T1000 (cell line): ENCODE results near the gene ANKRD23.
"Not testable (repeated sequence)": the region's sequence is repeated elsewhere in the genome, so short reads cannot be mapped to it uniquely, and the experiment has no call there.

ENCODE experiments used
- DNase-seq: peaks from one replicate; lab custom pipeline; 2025; ENCODE audit warnings: mixed read lengths; lab: John Stamatoyannopoulos, UW

Gene ANKRD23

DNA sequence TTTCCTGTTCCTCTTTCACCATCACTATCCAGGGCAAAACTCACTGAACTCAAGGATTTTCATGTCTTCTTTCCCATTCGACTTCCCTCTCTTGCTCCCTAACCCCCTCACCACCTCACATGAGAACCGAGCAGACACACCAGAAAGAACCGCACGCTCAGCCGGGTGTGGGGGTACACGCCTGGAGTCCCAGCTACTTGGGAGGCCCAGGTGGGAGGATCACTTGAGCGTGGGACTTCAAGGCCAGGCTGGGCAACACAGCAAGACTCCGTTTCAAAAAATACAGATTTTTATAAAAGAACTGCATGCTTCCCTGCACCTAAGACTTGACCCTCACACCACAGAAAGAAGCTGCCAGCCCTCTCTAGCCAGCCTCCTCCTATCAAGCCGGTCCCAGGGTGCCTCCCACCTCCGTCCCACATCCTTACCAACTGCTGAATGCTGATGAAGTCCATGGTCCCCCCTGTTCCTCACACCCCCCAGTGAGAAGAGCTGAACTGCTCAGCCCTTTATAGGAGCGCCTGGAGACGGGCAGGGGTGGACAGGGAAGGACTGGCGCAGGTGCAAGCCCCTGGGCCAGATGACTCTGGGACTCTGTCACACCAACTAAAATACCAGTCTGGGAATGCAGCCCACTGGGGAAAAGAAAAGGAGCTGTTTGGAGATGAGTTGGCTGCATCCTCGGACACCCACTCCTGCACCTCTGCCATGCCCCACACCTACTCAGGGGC, at the start of gene ANKRD23:
TSS of gene ANKRD23 (minus strand) at position 484 of the 731 bp plus-strand sequence. CDS start at position 455, 29 bp downstream.
- DNase-seq: no peak

DNA sequence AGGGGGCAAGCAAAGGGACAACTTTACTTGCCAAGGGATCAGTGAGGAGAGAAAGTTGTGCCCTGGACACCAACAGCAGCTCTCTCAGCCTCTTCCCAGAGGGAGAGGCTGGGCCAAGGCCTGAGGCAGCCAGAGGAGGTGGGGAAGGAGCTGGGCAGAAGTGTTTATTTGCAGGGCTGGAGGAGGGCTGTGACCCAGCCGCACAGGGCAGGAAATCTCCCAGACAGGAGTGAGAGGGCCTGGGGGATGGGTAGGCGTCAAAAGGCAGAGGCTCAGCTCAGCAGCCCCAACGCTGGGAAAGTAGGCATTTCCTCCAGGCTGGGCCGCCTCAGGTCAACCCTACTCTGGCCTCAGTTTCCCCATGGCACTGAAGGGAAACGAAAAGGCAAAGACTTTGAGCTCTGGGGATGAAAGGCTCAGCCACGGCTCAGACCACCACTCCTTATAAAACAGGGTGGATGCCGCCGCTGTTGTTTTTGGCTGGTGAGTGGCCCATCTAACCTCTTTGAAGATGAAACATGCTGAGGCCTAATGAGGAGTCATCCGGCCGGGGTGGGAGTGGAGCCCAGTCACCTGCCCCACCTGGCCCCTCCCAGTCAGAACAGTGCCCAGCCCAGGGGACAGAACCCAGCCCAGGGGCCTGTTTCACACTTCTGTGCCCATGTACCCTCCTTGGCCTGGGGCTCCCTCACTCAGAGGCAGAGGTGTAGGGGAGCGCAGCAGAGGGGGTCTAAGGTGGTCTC, 47.9 kb upstream of the ANKRD23 start:
- DNase-seq: no peak

- DNase-seq: no peak
These were observed 47.0 kb upstream of the ANKRD23 start for GRCh38 chr2:96890726-96891385.

DNA sequence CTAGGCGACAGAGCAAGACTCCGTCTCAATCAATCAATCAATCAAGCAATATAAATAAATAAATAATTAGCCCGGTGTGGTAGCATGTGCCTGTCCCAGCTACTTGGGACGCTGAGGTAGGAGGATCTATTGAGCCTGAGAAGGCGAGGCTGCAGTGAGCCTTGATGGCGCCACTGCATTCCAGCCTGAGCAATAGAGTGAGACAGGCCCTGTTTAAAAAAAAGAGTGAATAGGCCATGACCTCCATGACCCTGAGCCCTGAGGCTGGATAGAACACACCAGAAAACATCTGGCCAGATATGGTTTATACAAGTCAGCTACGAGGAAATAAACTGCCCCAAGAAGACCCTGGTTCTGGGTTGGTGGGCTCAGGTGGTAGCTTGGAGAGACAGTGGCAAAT, 46.4 kb upstream of the ANKRD23 start:
- no peak for DNase-seq

- DNase-seq: not testable (repeated sequence)
These were observed 45.7 kb upstream of the ANKRD23 start for GRCh38 chr2:96889502-96889901.

DNA sequence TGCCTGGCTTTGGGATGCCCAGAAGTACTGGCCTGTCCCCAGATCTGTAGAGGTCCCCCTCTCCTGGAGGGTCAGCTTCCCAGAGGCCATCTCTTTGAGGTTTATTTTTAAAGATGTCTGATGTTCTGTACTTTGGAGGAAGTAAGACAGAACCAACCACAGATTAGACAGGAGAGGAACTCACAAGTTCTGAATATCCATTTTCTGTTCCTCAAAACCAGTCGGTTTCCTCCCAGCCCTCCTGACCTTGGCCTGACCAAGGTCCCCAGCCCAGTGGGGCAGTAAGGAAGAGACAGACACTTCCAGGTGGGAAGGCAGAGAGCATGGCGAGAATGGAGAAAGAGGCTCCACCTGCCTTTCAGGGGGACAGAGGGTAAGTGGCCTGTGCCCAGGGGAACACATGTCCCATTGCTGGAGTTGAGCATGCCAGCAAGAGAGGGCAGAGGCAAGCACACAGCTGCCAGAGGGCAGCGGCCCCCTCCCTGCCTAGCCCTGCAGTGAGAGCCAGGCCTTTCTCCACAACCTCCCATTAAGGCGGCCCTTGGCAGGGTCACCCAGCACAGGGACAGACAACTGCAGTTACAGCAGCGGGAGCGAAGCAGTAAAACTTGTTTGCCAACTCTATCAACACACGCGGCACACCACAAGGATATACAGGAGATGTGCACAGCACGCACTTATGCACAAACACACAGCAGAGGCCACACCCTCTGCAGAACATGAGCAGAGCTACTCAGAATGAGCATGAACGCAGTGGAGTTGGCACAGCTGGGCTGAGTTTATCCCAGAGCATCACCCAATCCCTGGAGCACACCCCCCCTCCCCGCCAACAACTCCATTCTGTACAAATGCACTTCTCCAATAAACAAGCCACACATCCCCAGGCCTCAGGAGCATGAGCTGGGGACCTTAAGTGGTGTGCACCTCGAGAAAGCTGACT, 44.5 kb upstream of the ANKRD23 start:
- no peak for DNase-seq

GRCh38 chr2:96887493-96888012, 43.7 kb upstream of the ANKRD23 start:
- DNase-seq: no peak

DNA sequence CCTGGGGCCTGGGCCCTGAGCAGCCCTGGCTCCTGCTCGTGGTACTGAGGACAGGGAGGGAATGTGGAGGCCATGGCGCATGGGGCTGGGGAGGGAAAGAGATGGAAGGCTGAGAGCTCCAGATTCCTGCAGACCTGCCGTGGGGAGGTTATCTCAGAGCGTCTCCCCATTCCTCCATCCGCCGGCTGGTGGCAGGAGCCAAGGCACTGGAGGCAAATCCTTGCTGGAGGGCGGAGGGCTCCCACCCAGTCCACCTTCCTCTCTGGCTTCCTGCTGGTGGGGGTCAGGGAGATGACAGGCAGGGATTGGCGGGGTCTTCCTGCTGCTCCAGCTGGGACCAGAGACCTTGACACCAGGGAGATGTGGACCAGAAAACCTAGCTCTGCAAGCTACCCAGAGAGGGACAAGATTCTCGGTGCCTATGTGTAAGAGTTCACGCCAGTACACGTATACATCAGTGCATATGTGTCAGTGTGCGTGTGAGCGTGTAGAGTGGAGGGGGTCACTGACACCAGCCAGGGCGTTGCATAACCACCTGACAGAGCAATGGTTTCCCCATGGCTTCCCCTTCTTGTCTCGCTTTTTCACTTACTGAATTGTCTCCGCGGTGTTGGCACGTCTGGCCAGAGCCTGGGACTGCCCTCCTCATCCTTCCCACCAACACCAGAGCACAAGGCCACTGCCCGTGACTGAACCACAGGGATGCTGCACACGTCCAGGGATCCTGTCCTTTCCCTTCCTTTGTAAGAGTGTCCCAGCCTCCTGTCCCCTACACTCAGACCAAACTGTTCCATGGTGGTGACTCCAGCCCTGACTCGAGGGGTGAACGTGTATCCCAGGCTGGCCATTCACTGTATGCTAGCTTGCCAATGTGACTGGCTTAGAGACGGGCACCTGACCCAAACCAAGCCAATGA, 41.9 kb upstream of the ANKRD23 start:
- DNase-seq: no peak

GRCh38 chr2:96884299-96885094, 40.7 kb upstream of the ANKRD23 start:
- DNase-seq: no peak

DNA sequence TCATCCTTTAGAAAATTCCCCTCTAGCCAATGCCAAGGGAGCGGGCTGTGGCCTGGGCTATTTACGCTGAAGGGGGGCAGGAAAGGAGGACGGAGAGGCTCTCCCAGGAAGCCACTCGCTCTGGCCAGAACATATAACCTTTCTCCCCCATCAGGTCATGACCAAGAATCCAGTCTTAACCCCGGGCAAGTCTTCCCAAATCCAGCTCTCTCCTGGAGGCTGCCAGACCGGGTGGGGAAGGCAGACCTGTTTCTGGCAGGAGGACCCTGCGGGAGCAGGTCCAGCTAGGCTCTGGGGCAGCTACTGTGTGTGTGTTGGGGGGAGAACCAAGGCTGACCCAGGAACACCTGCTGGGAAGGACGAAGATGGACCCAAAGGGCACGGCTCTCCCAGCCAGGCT, 39.5 kb upstream of the ANKRD23 start:
- DNase-seq: no peak

DNA sequence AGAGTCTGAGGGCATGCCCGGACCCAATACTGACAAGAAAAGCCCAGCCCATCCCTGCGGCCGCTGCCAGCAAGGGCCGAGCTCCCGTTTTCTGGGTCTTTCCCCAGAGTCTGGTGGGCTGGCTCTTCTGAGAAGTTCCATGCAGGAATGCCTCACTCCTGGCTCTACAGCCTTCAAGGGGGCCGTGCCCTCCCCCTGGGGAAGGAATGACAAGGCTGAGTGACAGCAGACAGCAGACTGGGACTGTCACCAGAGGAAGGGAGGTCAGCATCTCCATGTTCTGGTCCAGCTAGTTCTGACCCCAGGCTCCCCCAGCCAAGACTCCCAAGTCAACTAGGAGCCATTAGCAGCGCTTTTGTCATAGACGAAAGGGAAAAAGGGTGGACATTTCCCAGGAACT, 39.1 kb upstream of the ANKRD23 start:
- DNase-seq: no peak

- no peak for DNase-seq
These were observed 38.4 kb upstream of the ANKRD23 start for GRCh38 chr2:96882230-96882629.

GRCh38 chr2:96881349-96882195, 37.8 kb upstream of the ANKRD23 start:
- DNase-seq: no peak

DNA sequence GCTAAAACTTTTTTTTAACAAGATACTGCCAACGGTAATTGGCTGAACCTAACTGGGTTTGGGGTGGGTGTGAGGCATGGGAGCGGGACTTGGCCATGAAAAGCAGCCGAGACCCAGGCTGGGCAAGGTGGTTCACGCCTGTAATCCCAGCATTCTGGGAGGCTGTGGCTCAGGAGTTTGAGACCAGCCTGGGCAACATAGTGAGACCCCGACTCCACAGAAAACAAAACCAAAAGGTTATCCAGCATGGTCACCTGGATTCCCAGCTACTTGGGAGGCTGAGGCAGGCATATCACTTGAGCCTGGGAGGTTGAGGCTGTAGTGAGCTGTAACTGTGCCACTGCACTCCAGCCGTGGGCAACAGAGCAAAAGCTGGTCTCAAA, 37.1 kb upstream of the ANKRD23 start:
- no peak for DNase-seq

- DNase-seq: no peak
These were observed 35.8 kb upstream of the ANKRD23 start for GRCh38 chr2:96879545-96880040.

- DNase-seq: no peak
These were observed 35.1 kb upstream of the ANKRD23 start for GRCh38 chr2:96878796-96879544.

DNA sequence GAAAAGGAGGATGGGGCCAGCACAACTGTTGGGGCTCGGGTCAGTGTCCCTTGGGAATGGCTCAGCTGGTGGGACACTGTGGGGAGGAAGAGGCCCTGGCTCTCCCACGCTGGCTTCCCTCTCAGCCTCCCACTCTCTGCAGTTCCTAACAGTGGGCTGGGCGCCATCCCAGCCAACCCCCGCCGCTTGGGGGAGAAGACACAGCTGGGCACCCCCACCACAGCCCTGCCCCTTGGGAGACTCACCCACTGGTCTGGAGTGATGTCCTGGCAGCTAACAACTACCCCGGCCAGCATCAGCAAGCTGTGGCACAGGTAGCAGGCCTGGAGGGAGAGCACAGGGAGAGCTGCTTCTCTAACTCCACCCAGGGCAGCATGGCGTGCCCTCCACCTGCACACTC, 34.4 kb upstream of the ANKRD23 start:
- no peak for DNase-seq

GRCh38 chr2:96877631-96878092, 33.8 kb upstream of the ANKRD23 start:
- DNase-seq: no peak
